Mesangial cell (primary cell): ENCODE measurements around the gene RNF40. TPM values are rescaled to one million over a fixed set of nuclear protein-coding genes. Genes with fewer than 3 reads are reported as not detected.

ENCODE experiments used
- total RNA-seq: library from RNA; depleted of rRNA; stranded (reverse); fragments of >200 nt; gene quantifications from 2 replicates; pipeline ENCODE4 v1.2.3, GENCODE V29; 2015

RNF40 gene
- 63.7 and 67.1 TPM in 2 replicates for total RNA-seq

GRCh38 chr16:30761928-30762902, at the start of gene RNF40, which contains the start of gene CFAP119:
TSS of gene RNF40 (plus strand) at chr16:30762322. CDS start at chr16:30762546, 224 bp downstream.
TSS of gene CFAP119 (minus strand) at chr16:30762062. CDS start at chr16:30761748, 314 bp downstream.

GRCh38 chr16:30747799-30748633, 14.1 kb upstream of the RNF40 start, which contains the start of gene PHKG2:
TSS of gene PHKG2 (plus strand) at chr16:30748425. CDS start at chr16:30748821, 396 bp downstream.

GRCh38 chr16:30786936-30787612, 25.0 kb downstream of the RNF40 start, which contains the start of gene ZNF629:
TSS of gene ZNF629 (minus strand) at chr16:30787205. CDS start at chr16:30784482, 2,723 bp downstream.

Other genes with a start within 250 kb of the RNF40 start
- 32.4 and 46.5 TPM in 2 replicates for gene ZNF768, start 235.8 kb upstream of the RNF40 start, total RNA-seq
- gene ZNF747, start 227.5 kb upstream of the RNF40 start, total RNA-seq, result 6.4 and 11.0 TPM in 2 replicates
- gene ZNF764, start 203.9 kb upstream of the RNF40 start, total RNA-seq, result 5.4 and 11.2 TPM in 2 replicates
- gene ZNF688, start 190.6 kb upstream of the RNF40 start, total RNA-seq, result 8.0 and 11.8 TPM in 2 replicates
- gene ZNF785, start 176.6 kb upstream of the RNF40 start, total RNA-seq, result 4.4 and 8.7 TPM in 2 replicates
- gene ZNF689, start 151.9 kb upstream of the RNF40 start, total RNA-seq, result 8.5 and 8.9 TPM in 2 replicates
- gene PRR14, start 111.4 kb upstream of the RNF40 start, total RNA-seq, result 32.1 and 36.4 TPM in 2 replicates
- 26.9 and 39.0 TPM in 2 replicates for gene FBRS, start 103.9 kb upstream of the RNF40 start, total RNA-seq
- gene SRCAP, start 63.2 kb upstream of the RNF40 start, total RNA-seq, result 15.3 and 22.1 TPM in 2 replicates
- gene PHKG2, start 13.9 kb upstream of the RNF40 start, total RNA-seq, result 24.7 and 28.2 TPM in 2 replicates
- 4.8 and 5.9 TPM in 2 replicates for gene CFAP119, start 260 bp upstream of the RNF40 start, total RNA-seq
- 9.5 and 23.3 TPM in 2 replicates for gene ZNF629, start 24.9 kb downstream of the RNF40 start, total RNA-seq
- 60.0 and 62.7 TPM in 2 replicates for gene BCL7C, start 131.8 kb downstream of the RNF40 start, total RNA-seq
- gene CTF1, start 134.3 kb downstream of the RNF40 start, total RNA-seq, result 2.8 and 6.8 TPM in 2 replicates
- gene FBXL19, start 161.2 kb downstream of the RNF40 start, total RNA-seq, result 31.8 and 37.6 TPM in 2 replicates
- 24.4 and 95.3 TPM in 2 replicates for gene ORAI3, start 186.7 kb downstream of the RNF40 start, total RNA-seq
- 6.5 and 8.0 TPM in 2 replicates for gene SETD1A, start 195.4 kb downstream of the RNF40 start, total RNA-seq
- gene HSD3B7, start 222.9 kb downstream of the RNF40 start, total RNA-seq, result 11.2 and 64.7 TPM in 2 replicates
- gene STX1B, start 248.3 kb downstream of the RNF40 start, total RNA-seq, result 0.63 and 0.65 TPM in 2 replicates